PC-9 (cell line): Measurements from ENCODE around the gene SPIB. TPM values are rescaled to one million over a fixed set of nuclear protein-coding genes. Genes with fewer than 3 reads are reported as not detected.

Experiments used
- BruUV-seq: library from RNA; stranded (reverse); fragments of 400-500 nt; replicated peaks from 2 replicates; lab custom pipeline; 2021; lab: Mats Ljungman, UMichigan
- CTCF ChIA-PET: fragments of 300-600 bp; sonication (Branson Sonifier 250); formaldehyde crosslinking; loops from one replicate; lab custom pipeline; 2022; ENCODE audit warnings: antibody characterized with exemption; lab: Charles Lee
- POLR2A ChIA-PET: fragments of 300-600 bp; sonication (Branson Sonifier 250); formaldehyde crosslinking; loops from one replicate; lab custom pipeline; 2022; ENCODE audit warnings: antibody characterized with exemption; ENCODE audit not compliant: unreplicated experiment; lab: Charles Lee
- DNase-seq, 2 experiments: peaks; one replicate each; pipeline versions ENCODE4 v3.0.0 to v3.0.0-alpha.2; 2015 to 2022; ENCODE audit warnings: mixed read lengths in 1 of 2
- H2AFZ ChIP-seq: fragments of 200-600 bp; sonication (generic); 2 replicates; pipeline ENCODE4 v1.8.1; 2017; ENCODE audit warnings: antibody characterized with exemption
- H3F3A ChIP-seq: fragments of 200-600 bp; sonication (generic); 2 replicates; pipeline ENCODE4 v1.8.1; 2017; ENCODE audit warnings: antibody characterized with exemption, mild to moderate bottlenecking, low read depth; ENCODE audit not compliant: insufficient read depth
- H3K27ac ChIP-seq: fragments of 200-600 bp; sonication (generic); 2 replicates; pipeline ENCODE4 v1.6.1; 2016; ENCODE audit warnings: mixed run types
- H3K27me3 ChIP-seq: fragments of 200-600 bp; sonication (generic); 2 replicates; pipeline ENCODE4 v1.6.1; 2016; ENCODE audit warnings: low read depth, mixed run types; ENCODE audit not compliant: insufficient read depth
- H3K36me3 ChIP-seq: fragments of 200-600 bp; sonication (generic); 2 replicates; pipeline ENCODE4 v1.6.1; 2016; ENCODE audit warnings: low read depth, mixed run types
- H3K4me1 ChIP-seq: fragments of 200-600 bp; sonication (generic); replicated peaks from 2 replicates; pipeline ENCODE4 v1.6.1; 2016; ENCODE audit warnings: mixed run types; ENCODE audit not compliant: insufficient read depth
- H3K4me2 ChIP-seq: fragments of 200-600 bp; sonication (generic); 2 replicates; pipeline ENCODE4 v1.6.1; 2017; ENCODE audit warnings: mixed run types
- H3K4me3 ChIP-seq: fragments of 200-600 bp; sonication (generic); 2 replicates; pipeline ENCODE4 v1.6.1; 2016; ENCODE audit warnings: mixed run types
- H3K79me2 ChIP-seq: fragments of 200-600 bp; sonication (generic); 2 replicates; pipeline ENCODE4 v1.6.1; 2017; ENCODE audit warnings: low read depth, mixed run types
- H3K9me2 ChIP-seq: fragments of 200-600 bp; sonication (generic); 2 replicates; pipeline ENCODE4 v1.8.1; 2017; ENCODE audit warnings: mild to moderate bottlenecking; ENCODE audit not compliant: insufficient read depth
- H3K9me3 ChIP-seq: fragments of 200-600 bp; sonication (generic); 2 replicates; pipeline ENCODE4 v1.8.1; 2016; ENCODE audit warnings: low read depth; ENCODE audit not compliant: insufficient read depth
- H4K20me1 ChIP-seq: fragments of 200-600 bp; sonication (generic); 2 replicates; pipeline ENCODE4 v1.8.1; 2017; ENCODE audit not compliant: insufficient read depth
- EZH2 ChIP-seq: fragments of 200-600 bp; sonication (generic); IDR thresholded peaks from 2 replicates; pipeline ENCODE4 v1.8.0; 2017; ENCODE audit warnings: antibody characterized with exemption, low read depth
- intact Hi-C: fragments of 100-400 bp; cut with micrococcal nuclease; formaldehyde crosslinking; loops from one replicate; pipeline ENCODE4 v1.10.0; 2022; ENCODE audit not compliant: unreplicated experiment
- total RNA-seq: library from RNA; stranded (reverse); gene quantifications from 2 replicates; pipeline ENCODE4 v1.2.3, GENCODE V29; 2021
- TF ChIP-seq, protein P1 (sequence below): fragments of 200-600 bp; sonication (generic); conservative IDR thresholded peaks from 2 replicates; pipeline ENCODE4 v1.6.1; 2017; ENCODE audit warnings: mixed run types, antibody characterized with exemption, mild to moderate bottlenecking, moderate library complexity

Gene SPIB
- total RNA-seq, 1 experiment from 2014 or later: not detected

DNA sequence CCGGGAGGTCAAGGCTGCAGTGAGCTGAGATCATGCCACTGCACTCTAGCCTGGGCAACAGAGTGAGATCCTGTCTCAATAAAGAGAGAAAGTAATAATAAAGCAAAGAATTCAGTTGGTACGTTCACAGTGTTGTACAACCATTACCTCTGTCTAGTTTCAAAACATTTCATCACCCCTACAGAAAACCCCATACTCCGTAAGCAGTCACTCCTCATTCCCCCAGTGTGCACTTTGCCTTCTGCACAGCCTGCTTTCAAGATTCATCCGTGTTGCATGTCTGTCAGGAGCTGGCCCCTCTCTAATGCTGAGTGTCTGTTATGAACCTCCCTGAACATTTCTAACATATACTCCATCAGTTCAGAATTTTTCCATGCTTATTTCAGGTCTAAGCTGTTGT lies 25.1 kb upstream of the SPIB start:
- TF ChIP-seq, protein P1, sequence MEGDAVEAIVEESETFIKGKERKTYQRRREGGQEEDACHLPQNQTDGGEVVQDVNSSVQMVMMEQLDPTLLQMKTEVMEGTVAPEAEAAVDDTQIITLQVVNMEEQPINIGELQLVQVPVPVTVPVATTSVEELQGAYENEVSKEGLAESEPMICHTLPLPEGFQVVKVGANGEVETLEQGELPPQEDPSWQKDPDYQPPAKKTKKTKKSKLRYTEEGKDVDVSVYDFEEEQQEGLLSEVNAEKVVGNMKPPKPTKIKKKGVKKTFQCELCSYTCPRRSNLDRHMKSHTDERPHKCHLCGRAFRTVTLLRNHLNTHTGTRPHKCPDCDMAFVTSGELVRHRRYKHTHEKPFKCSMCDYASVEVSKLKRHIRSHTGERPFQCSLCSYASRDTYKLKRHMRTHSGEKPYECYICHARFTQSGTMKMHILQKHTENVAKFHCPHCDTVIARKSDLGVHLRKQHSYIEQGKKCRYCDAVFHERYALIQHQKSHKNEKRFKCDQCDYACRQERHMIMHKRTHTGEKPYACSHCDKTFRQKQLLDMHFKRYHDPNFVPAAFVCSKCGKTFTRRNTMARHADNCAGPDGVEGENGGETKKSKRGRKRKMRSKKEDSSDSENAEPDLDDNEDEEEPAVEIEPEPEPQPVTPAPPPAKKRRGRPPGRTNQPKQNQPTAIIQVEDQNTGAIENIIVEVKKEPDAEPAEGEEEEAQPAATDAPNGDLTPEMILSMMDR: no peak
- no peak for TF ChIP-seq EZH2
- intact Hi-C loops: no loop called here
- DNase-seq: no peak
- CTCF ChIA-PET: no interaction called here
- H3K36me3 ChIP-seq: 0 out of 2 replicates have a peak, but pooled peaks cover 10% of the 10 kb centered on the region
- H3F3A ChIP-seq: 0 out of 2 replicates have a peak, but pooled peaks cover 7% of the 10 kb centered on the region
- no peak overlapping the region for H2AFZ ChIP-seq
- no peaks in the 10 kb centered on the region for H3K4me1 ChIP-seq
- POLR2A ChIA-PET: interaction anchor here (0.6 kb wide), 1 partner anchor 23 kb away, joined by 4 read pairs; no protein-coding TSS in a partner anchor
- no peaks in the 10 kb centered on the region; the same call in 1 of the 2 replicates for H4K20me1 ChIP-seq
- H3K27me3 ChIP-seq: no peaks in the 10 kb centered on the region
- no peaks in the 10 kb centered on the region for H3K9me3 ChIP-seq
- H3K79me2 ChIP-seq: peaks cover 11% of the 10 kb centered on the region; the same call in 1 of the 2 replicates
- no peak overlapping the region for H3K4me3 ChIP-seq
- H3K9me2 ChIP-seq: no peaks in the 10 kb centered on the region
- no peak overlapping the region for H3K27ac ChIP-seq
- BruUV-seq: no TSS peak
- no peak overlapping the region for H3K4me2 ChIP-seq

- CTCF ChIA-PET: no interaction called here
- Histone ChIP-seq H2AFZ (no peak overlapping the region), H3K4me2 (no peak overlapping the region), H3K27ac (no peak overlapping the region), H3K9me3 (no peaks in the 10 kb centered on the region), H4K20me1 (no peaks in the 10 kb centered on the region; the same call in 1 of the 2 replicates), H3K36me3 (0 out of 2 replicates have a peak, but pooled peaks cover 10% of the 10 kb centered on the region), H3K79me2 (peaks cover 11% of the 10 kb centered on the region; the same call in 1 of the 2 replicates), H3K27me3 (no peaks in the 10 kb centered on the region), H3F3A (0 out of 2 replicates have a peak, but pooled peaks cover 7% of the 10 kb centered on the region), H3K4me1 (no peaks in the 10 kb centered on the region), H3K4me3 (no peak overlapping the region), H3K9me2 (no peaks in the 10 kb centered on the region)
- TF ChIP-seq, protein P1: no peak
- no peak for TF ChIP-seq EZH2
- POLR2A ChIA-PET: no interaction called here
- BruUV-seq: no TSS peak
- intact Hi-C loops: no loop called here
- no peak for DNase-seq
Observed at GRCh38 chr19:50394017-50394416, 24.7 kb upstream of the SPIB start.

- no peaks in the 10 kb centered on the region for H3K36me3 ChIP-seq
- ChIA-PET POLR2A (no interaction called here), CTCF (no interaction called here)
- no peak for DNase-seq
- peaks cover 6% of the 10 kb centered on the region for H4K20me1 ChIP-seq
- H3K4me1 ChIP-seq: no peaks in the 10 kb centered on the region
- intact Hi-C loops: no loop called here
- no peak overlapping the region for H2AFZ ChIP-seq
- H3K9me3 ChIP-seq: no peaks in the 10 kb centered on the region
- no peaks in the 10 kb centered on the region for H3K79me2 ChIP-seq
- peaks cover 9% of the 10 kb centered on the region; the same call in 1 of the 2 replicates for H3F3A ChIP-seq
- BruUV-seq: no TSS peak
- no peak overlapping the region for H3K27ac ChIP-seq
- no peak overlapping the region for H3K4me3 ChIP-seq
- H3K4me2 ChIP-seq: no peak overlapping the region
- TF ChIP-seq, protein P1: no peak
- TF ChIP-seq EZH2: no peak
- H3K27me3 ChIP-seq: no peaks in the 10 kb centered on the region
- no peaks in the 10 kb centered on the region for H3K9me2 ChIP-seq
Observed at GRCh38 chr19:50398675-50399367, 19.9 kb upstream of the SPIB start.
